ENCODE data around the gene TVP23A. TPM values are rescaled to one million over a fixed set of nuclear protein-coding genes. Genes with fewer than 3 reads are reported as not detected.

TVP23A gene
- polyA plus RNA-seq, 1 donor, result 3.5 TPM

Other genes starting within 250 kb of the TVP23A start
- 17.0 TPM for gene EMP2, start 238.2 kb downstream of the TVP23A start, polyA plus RNA-seq
- gene TEKT5, start 123.9 kb downstream of the TVP23A start, polyA plus RNA-seq, result 0.09 TPM
- 29.0 TPM for gene NUBP1, start 75.0 kb downstream of the TVP23A start, polyA plus RNA-seq
- gene CIITA, start 58.4 kb upstream of the TVP23A start, polyA plus RNA-seq, result 11.9 TPM
- 31.8 TPM for gene DEXI, start 123.7 kb upstream of the TVP23A start, polyA plus RNA-seq
- gene CLEC16A, start 125.8 kb upstream of the TVP23A start, polyA plus RNA-seq, result 13.2 TPM